Neural progenitor cell (in vitro differentiated cells): ENCODE measurements around the gene SLC1A1.
"Not testable (repeated sequence)": the region's sequence is repeated elsewhere in the genome, so short reads cannot be mapped to it uniquely, and the experiment has no call there.

Experiments
- EZH2 ChIP-seq: fragments of 200-600 bp; sonication (generic); IDR thresholded peaks from 2 replicates; pipeline ENCODE4 v1.6.1; 2017; ENCODE audit warnings: antibody characterized with exemption, mild to moderate bottlenecking, moderate library complexity
- TF ChIP-seq, protein P1 (sequence below): fragments of 200-600 bp; sonication (generic); IDR thresholded peaks from 2 replicates; pipeline ENCODE4 v1.5.1; 2017; ENCODE audit warnings: antibody characterized with exemption, mild to moderate bottlenecking

DNA sequence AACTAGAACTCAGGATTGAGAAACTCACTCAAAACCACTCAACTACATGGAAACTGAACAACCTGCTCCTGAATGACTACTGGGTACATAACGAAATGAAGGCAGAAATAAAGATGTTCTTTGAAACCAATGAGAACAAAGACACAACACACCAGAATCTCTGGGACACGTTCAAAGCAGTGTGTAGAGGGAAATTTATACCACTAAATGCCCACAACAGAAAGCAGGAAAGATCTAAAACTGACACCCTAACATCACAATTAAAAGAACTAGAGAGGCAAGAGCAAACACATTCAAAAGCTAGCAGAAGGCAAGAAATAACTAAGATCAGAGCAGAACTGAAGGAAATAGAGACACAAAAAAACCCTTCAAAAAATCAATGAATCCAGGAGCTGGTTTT is 43.6 kb downstream of the SLC1A1 start:
- TF ChIP-seq, protein P1, sequence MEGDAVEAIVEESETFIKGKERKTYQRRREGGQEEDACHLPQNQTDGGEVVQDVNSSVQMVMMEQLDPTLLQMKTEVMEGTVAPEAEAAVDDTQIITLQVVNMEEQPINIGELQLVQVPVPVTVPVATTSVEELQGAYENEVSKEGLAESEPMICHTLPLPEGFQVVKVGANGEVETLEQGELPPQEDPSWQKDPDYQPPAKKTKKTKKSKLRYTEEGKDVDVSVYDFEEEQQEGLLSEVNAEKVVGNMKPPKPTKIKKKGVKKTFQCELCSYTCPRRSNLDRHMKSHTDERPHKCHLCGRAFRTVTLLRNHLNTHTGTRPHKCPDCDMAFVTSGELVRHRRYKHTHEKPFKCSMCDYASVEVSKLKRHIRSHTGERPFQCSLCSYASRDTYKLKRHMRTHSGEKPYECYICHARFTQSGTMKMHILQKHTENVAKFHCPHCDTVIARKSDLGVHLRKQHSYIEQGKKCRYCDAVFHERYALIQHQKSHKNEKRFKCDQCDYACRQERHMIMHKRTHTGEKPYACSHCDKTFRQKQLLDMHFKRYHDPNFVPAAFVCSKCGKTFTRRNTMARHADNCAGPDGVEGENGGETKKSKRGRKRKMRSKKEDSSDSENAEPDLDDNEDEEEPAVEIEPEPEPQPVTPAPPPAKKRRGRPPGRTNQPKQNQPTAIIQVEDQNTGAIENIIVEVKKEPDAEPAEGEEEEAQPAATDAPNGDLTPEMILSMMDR, result not testable (repeated sequence)
- TF ChIP-seq EZH2, result not testable (repeated sequence)
